Ishikawa (cell line): ENCODE results near the gene SYNDIG1.

ENCODE experiments used
- CEBPB ChIP-seq: IDR thresholded peaks from 2 replicates; pipeline ENCODE4 v1.6.1; 2012
- CREB1 ChIP-seq: IDR thresholded peaks from 2 replicates; pipeline ENCODE4 v1.6.1; 2012; ENCODE audit warnings: low read depth
- EGR1 ChIP-seq: IDR thresholded peaks from 2 replicates; pipeline ENCODE4 v1.6.1; 2012
- EP300 ChIP-seq: IDR thresholded peaks from 2 replicates; pipeline ENCODE4 v1.6.1; 2012; ENCODE audit warnings: borderline replicate concordance
- FOXM1 ChIP-seq: IDR thresholded peaks from 2 replicates; pipeline ENCODE4 v1.6.1; 2012; ENCODE audit warnings: low read depth, borderline replicate concordance
- MAX ChIP-seq: IDR thresholded peaks from 2 replicates; pipeline ENCODE4 v1.6.1; 2012
- NFIC ChIP-seq: IDR thresholded peaks from 2 replicates; pipeline ENCODE4 v1.6.1; 2012
- RAD21 ChIP-seq: IDR thresholded peaks from 2 replicates; pipeline ENCODE4 v1.6.1; 2012; ENCODE audit warnings: low read depth
- REST ChIP-seq: IDR thresholded peaks from 2 replicates; pipeline ENCODE4 v1.6.1; 2012; ENCODE audit warnings: low read depth, mild to moderate bottlenecking
- TAF1 ChIP-seq: IDR thresholded peaks from 2 replicates; pipeline ENCODE4 v1.6.1; 2012; ENCODE audit warnings: low read depth, mild to moderate bottlenecking
- TCF12 ChIP-seq: IDR thresholded peaks from 2 replicates; pipeline ENCODE4 v1.6.1; 2012; ENCODE audit warnings: low read depth
- TEAD4 ChIP-seq: IDR thresholded peaks from 2 replicates; pipeline ENCODE4 v1.6.1; 2012
- USF1 ChIP-seq: IDR thresholded peaks from 2 replicates; pipeline ENCODE4 v1.6.1; 2012
- YY1 ChIP-seq: IDR thresholded peaks from 2 replicates; pipeline ENCODE4 v1.6.1; 2012; ENCODE audit warnings: low read depth
- ZBTB7A ChIP-seq: IDR thresholded peaks from 2 replicates; pipeline ENCODE4 v1.6.1; 2012; ENCODE audit warnings: low read depth

The SYNDIG1 gene

GRCh38 chr20:24519476-24519875, 50.0 kb downstream of the SYNDIG1 start:
- no peak for TF ChIP-seq RAD21
- no peak for TF ChIP-seq CREB1

GRCh38 chr20:24521032-24521431, 51.6 kb downstream of the SYNDIG1 start:
- TF ChIP-seq REST (no peak), MAX (no peak), EP300 (no peak), YY1 (no peak), TAF1 (no peak), USF1 (no peak), TCF12 (no peak), EGR1 (no peak), FOXM1 (no peak), NFIC (no peak), RAD21 (no peak), ZBTB7A (no peak)

GRCh38 chr20:24522452-24523330, 53.3 kb downstream of the SYNDIG1 start:
- no peak for TF ChIP-seq REST
- no peak for TF ChIP-seq CEBPB
- TF ChIP-seq YY1 = no peak
- no peak for TF ChIP-seq MAX
- TF ChIP-seq TEAD4 = no peak
- no peak for TF ChIP-seq EP300

- TF ChIP-seq USF1 (no peak), TAF1 (no peak), RAD21 (no peak), REST (no peak)
Observed at GRCh38 chr20:24523661-24524060, 54.2 kb downstream of the SYNDIG1 start.

GRCh38 chr20:24528583-24529368, 59.3 kb downstream of the SYNDIG1 start:
- TF ChIP-seq CREB1 (no peak), EP300 (no peak), CEBPB (no peak), USF1 (no peak), TCF12 (no peak), EGR1 (no peak), NFIC (no peak), REST (no peak), FOXM1 (no peak), TEAD4 (no peak)
